HEK293T (cell line): Measurements from ENCODE around the gene CFLAR.
A peak's percentile ranks its signal among the peaks of the same experiment; 100 is the strongest.
"Not testable (repeated sequence)": the region's sequence is repeated elsewhere in the genome, so short reads cannot be mapped to it uniquely, and the experiment has no call there.

Experiments used
- CTCF ChIA-PET: fragments of 350-600 bp; formaldehyde crosslinking; extraction: SDS; loops from one replicate; lab custom pipeline; 2021; ENCODE audit warnings: antibody characterized with exemption, inconsistent platforms; lab: Yijun Ruan, JAX
- POLR2A ChIA-PET: fragments of 350-600 bp; formaldehyde crosslinking; extraction: SDS; loops from one replicate; lab custom pipeline; 2020; ENCODE audit warnings: antibody characterized with exemption, inconsistent platforms; lab: Yijun Ruan, JAX
- DNase-seq: peaks from one replicate; pipeline ENCODE4 v3.0.0; 2012; ENCODE audit warnings: mixed read lengths; ENCODE audit errors: extremely low spot score
- ARNT ChIP-seq: fragments of 450-650 bp; IDR thresholded peaks from 2 replicates; pipeline ENCODE4 v1.6.1; 2017; ENCODE audit warnings: mild to moderate bottlenecking
- BHLHE40 ChIP-seq: fragments of 450-650 bp; IDR thresholded peaks from 2 replicates; pipeline ENCODE4 v1.6.1; 2016; ENCODE audit warnings: mild to moderate bottlenecking, moderate library complexity, borderline replicate concordance
- CTBP1 ChIP-seq: fragments of 450-650 bp; IDR thresholded peaks from 2 replicates; pipeline ENCODE4 v1.6.1; 2016; ENCODE audit warnings: borderline replicate concordance
- ELF4 ChIP-seq: fragments of 450-650 bp; IDR thresholded peaks from 2 replicates; pipeline ENCODE4 v1.6.1; 2017; ENCODE audit warnings: antibody characterized with exemption
- FOXA1 ChIP-seq: fragments of 450-650 bp; IDR thresholded peaks from 2 replicates; pipeline ENCODE4 v1.6.1; 2016; ENCODE audit warnings: mild to moderate bottlenecking
- FOXK2 ChIP-seq: fragments of 450-650 bp; IDR thresholded peaks from 2 replicates; pipeline ENCODE4 v1.6.1; 2016; ENCODE audit warnings: mild to moderate bottlenecking
- HDGF ChIP-seq: fragments of 450-650 bp; IDR thresholded peaks from 2 replicates; pipeline ENCODE4 v1.6.1; 2017; ENCODE audit warnings: antibody characterized with exemption, borderline replicate concordance
- L3MBTL2 ChIP-seq: fragments of 450-650 bp; conservative IDR thresholded peaks from 2 replicates; pipeline ENCODE4 v1.6.1; 2016; ENCODE audit warnings: mild to moderate bottlenecking
- LEF1 ChIP-seq: fragments of 450-650 bp; IDR thresholded peaks from 2 replicates; pipeline ENCODE4 v1.6.1; 2017; ENCODE audit warnings: mild to moderate bottlenecking, borderline replicate concordance
- NFRKB ChIP-seq: fragments of 450-650 bp; IDR thresholded peaks from 2 replicates; pipeline ENCODE4 v1.6.1; 2016; ENCODE audit warnings: mild to moderate bottlenecking, moderate library complexity
- SP1 ChIP-seq: fragments of 450-650 bp; IDR thresholded peaks from 2 replicates; pipeline ENCODE4 v1.6.1; 2017
- SUZ12 ChIP-seq: fragments of 450-650 bp; IDR thresholded peaks from 2 replicates; pipeline ENCODE4 v1.6.1; 2016; ENCODE audit warnings: mild to moderate bottlenecking
- TARDBP ChIP-seq: fragments of 450-650 bp; IDR thresholded peaks from 2 replicates; pipeline ENCODE4 v1.6.1; 2016
- ZNF384 ChIP-seq: fragments of 450-650 bp; IDR thresholded peaks from 2 replicates; pipeline ENCODE4 v1.6.1; 2016
- TF ChIP-seq, protein P1 (sequence below): fragments of 450-650 bp; IDR thresholded peaks from 2 replicates; pipeline ENCODE4 v1.6.1; 2016

Gene CFLAR

GRCh38 chr2:201176081-201176481 lies 60.1 kb downstream of the CFLAR start:
- TF ChIP-seq LEF1 (no peak), ZNF384 (no peak)
- POLR2A ChIA-PET: no interaction called here
- CTCF ChIA-PET: interaction anchor here (0.8 kb wide), 1 partner anchor 18 kb away, joined by 3 read pairs; no protein-coding TSS in a partner anchor
- DNase-seq: no peak

GRCh38 chr2:201180010-201180409 lies 64.0 kb downstream of the CFLAR start:
- POLR2A ChIA-PET: no interaction called here
- no peak for DNase-seq
- CTCF ChIA-PET: no interaction called here
- no peak for TF ChIP-seq SP1
- no peak for TF ChIP-seq SUZ12

GRCh38 chr2:201182650-201183364 lies 66.8 kb downstream of the CFLAR start, which contains the start of gene CASP10:
Gene CASP10 (plus strand): TSS chr2:201183141. CDS start chr2:201185778, 2,637 bp downstream.
- ChIA-PET CTCF (interaction anchor here (0.7 to 2.7 kb wide), 7 partner anchors 10 to 114 kb away, joined by 3 to 30 read pairs (median 4); no protein-coding TSS in a partner anchor), POLR2A (interaction anchor here (0.6 to 1.7 kb wide), 10 partner anchors 10 to 386 kb away, joined by 3 to 21 read pairs (median 4); partner anchors contain the start of genes CFLAR and CLK1)
- TF ChIP-seq ELF4 (no peak), FOXA1 (no peak), TARDBP (no peak)
- TF ChIP-seq, protein P1, sequence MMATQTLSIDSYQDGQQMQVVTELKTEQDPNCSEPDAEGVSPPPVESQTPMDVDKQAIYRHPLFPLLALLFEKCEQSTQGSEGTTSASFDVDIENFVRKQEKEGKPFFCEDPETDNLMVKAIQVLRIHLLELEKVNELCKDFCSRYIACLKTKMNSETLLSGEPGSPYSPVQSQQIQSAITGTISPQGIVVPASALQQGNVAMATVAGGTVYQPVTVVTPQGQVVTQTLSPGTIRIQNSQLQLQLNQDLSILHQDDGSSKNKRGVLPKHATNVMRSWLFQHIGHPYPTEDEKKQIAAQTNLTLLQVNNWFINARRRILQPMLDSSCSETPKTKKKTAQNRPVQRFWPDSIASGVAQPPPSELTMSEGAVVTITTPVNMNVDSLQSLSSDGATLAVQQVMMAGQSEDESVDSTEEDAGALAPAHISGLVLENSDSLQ: peak; percentile 84
- DNase-seq: peak; percentile 65

DNA sequence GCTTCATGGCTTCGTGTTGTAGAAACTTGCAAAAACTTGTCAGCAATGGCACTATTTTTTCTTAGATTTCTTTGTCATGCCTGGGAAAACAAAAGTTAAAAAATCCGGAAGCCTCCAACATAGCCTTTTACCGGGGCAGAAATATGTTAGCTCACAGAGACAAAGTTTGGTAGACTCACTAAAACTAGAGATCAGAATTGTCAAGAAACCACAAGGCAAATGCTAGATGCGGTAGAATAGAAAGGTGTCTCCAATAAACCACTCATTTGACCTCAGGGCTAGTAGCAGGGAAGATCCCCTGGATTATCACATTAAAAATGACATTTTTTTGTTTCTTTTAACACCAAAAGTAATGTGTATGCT lies 67.4 kb downstream of the CFLAR start:
- no peak for DNase-seq
- ChIA-PET POLR2A (interaction anchor here (0.7 to 1.7 kb wide), 7 partner anchors 11 to 114 kb away, joined by 3 to 21 read pairs (median 4); partner anchors contain the start of gene CFLAR), CTCF (interaction anchor here (0.7 to 2.7 kb wide), 7 partner anchors 9 to 114 kb away, joined by 3 to 30 read pairs (median 4); no protein-coding TSS in a partner anchor)
- TF ChIP-seq FOXA1 (no peak), TARDBP (no peak), BHLHE40 (no peak), ZNF384 (no peak)

DNA sequence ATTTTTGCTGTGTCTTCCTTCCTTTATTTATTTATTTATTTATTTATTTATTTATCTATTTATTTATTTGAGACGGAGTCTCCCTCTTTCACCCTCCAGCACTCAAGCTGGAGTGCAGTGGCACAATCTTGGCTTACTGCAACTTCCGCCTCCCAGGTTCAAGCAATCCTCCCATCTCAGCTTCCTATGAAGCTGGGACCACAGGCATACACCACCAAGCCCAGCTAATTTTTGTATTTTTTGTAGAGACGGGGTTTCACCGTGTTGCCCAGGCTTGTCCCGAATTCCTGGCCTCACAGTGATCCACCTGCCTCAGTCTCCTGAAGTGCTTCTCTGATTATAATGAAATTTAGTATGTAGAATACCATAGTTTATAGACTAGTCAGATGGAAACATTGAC lies 67.9 kb downstream of the CFLAR start:
- ChIA-PET CTCF (interaction anchor here (2.7 kb wide), 1 partner anchor 49 kb away, joined by 30 read pairs; no protein-coding TSS in a partner anchor), POLR2A (interaction anchor here (1.1 kb wide), 1 partner anchor 66 kb away, joined by 5 read pairs; no protein-coding TSS in a partner anchor)
- not testable (repeated sequence) for DNase-seq

GRCh38 chr2:201184248-201184647 lies 68.3 kb downstream of the CFLAR start:
- POLR2A ChIA-PET, DNase-seq: not testable (repeated sequence)
- CTCF ChIA-PET: interaction anchor here (2.7 kb wide), 1 partner anchor 48 kb away, joined by 30 read pairs; no protein-coding TSS in a partner anchor

- ChIA-PET CTCF (interaction anchor here (0.6 to 1.1 kb wide), 2 partner anchors 46 to 104 kb away, joined by 3 read pairs; no protein-coding TSS in a partner anchor), POLR2A (no interaction called here)
- no peak for TF ChIP-seq CTBP1
- TF ChIP-seq ZNF384: no peak
- no peak for TF ChIP-seq FOXK2
- no peak for TF ChIP-seq ARNT
- no peak for DNase-seq
Measured at GRCh38 chr2:201185863-201186262, 69.9 kb downstream of the CFLAR start.

DNA sequence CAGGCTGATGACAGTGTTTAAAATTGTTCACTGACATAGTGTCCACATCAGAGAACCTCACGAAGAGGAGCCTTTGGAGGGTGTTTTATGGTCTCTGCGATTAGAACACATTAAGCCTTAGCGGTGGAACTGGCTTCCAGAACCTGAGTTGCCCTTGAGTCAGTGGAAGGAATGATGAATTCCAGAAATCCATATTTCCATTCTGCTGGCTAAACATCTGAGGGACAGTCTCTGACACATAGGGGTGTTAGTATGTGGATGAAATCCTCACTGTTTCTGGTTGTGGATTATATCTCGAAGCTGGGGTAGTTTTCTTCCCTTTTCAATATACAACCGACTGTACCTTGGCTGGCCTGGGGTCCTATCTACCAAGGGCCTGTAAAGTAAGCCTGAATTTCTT lies 71.0 kb downstream of the CFLAR start:
- CTCF ChIA-PET: no interaction called here
- TF ChIP-seq HDGF (no peak), BHLHE40 (no peak), FOXA1 (no peak), L3MBTL2 (no peak), ELF4 (no peak), ARNT (no peak), SUZ12 (no peak), TARDBP (no peak), LEF1 (no peak), NFRKB (no peak), ZNF384 (no peak)
- TF ChIP-seq, protein P1: no peak
- POLR2A ChIA-PET: no interaction called here
- no peak for DNase-seq
